Measurements from ENCODE around the gene SEM1. TPM values are rescaled to one million over a fixed set of nuclear protein-coding genes. Genes with fewer than 3 reads are reported as not detected.

SEM1 gene
- total RNA-seq, 1 experiment from 2014 or later: 116 TPM

GRCh38 chr7:96671854-96672253 is 37.8 kb downstream of the SEM1 start:
- Mint-ChIP-seq H3K36me3 (ENCODE audit: insufficient read depth, unreplicated experiment) (peaks cover 16% of the 10 kb centered on the region), H3K9me3 (ENCODE audit: unreplicated experiment) (no peaks in the 10 kb centered on the region), H3K4me1 (ENCODE audit: low read depth, unreplicated experiment) (no peaks in the 10 kb centered on the region), H3K4me3 (ENCODE audit: unreplicated experiment) (no peak overlapping the region), H3K27me3 (ENCODE audit: insufficient read depth, unreplicated experiment) (no peaks in the 10 kb centered on the region), H3K27ac (ENCODE audit: unreplicated experiment) (no peak overlapping the region)
- Histone ChIP-seq H3K27me3 (replicated peaks; ENCODE audit: control insufficient read depth, insufficient read depth, low read length) (no peaks in the 10 kb centered on the region), H3K9me3 (no peaks in the 10 kb centered on the region), H3K4me3 (ENCODE audit: low read depth, low read length) (no peak overlapping the region), H3K36me3 (ENCODE audit: control insufficient read depth, insufficient read depth, low read length) (no peaks in the 10 kb centered on the region), H3K4me1 (no peaks in the 10 kb centered on the region)
- CTCF ChIA-PET: no interaction called here
- no peak for DNase-seq
- BruUV-seq (replicated peaks): no TSS peak
- POLR2A ChIA-PET: no interaction called here
- TF ChIP-seq CTCF (IDR thresholded peaks at IDR 0.05; ENCODE audit: insufficient read depth in 1 of 2, low read depth in 1 of 2, low read length in 1 of 2, severe bottlenecking in 1 of 2, unreplicated experiment in 1 of 2): no peak
- intact Hi-C loops (cut with micrococcal nuclease; ENCODE audit: unreplicated experiment): no loop called here

- Mint-ChIP-seq H3K9me3 (ENCODE audit: unreplicated experiment) (no peaks in the 10 kb centered on the region), H3K27ac (ENCODE audit: unreplicated experiment) (no peak overlapping the region), H3K27me3 (ENCODE audit: insufficient read depth, unreplicated experiment) (no peaks in the 10 kb centered on the region), H3K4me3 (ENCODE audit: unreplicated experiment) (no peak overlapping the region), H3K36me3 (ENCODE audit: insufficient read depth, unreplicated experiment) (peaks cover 13% of the 10 kb centered on the region), H3K4me1 (ENCODE audit: low read depth, unreplicated experiment) (no peaks in the 10 kb centered on the region)
- ChIA-PET POLR2A (no interaction called here), CTCF (no interaction called here)
- no peak for TF ChIP-seq CTCF (IDR thresholded peaks at IDR 0.05; ENCODE audit: insufficient read depth in 1 of 2, low read depth in 1 of 2, low read length in 1 of 2, severe bottlenecking in 1 of 2, unreplicated experiment in 1 of 2)
- Histone ChIP-seq H3K4me3 (ENCODE audit: low read depth, low read length) (no peak overlapping the region), H3K36me3 (ENCODE audit: control insufficient read depth, insufficient read depth, low read length) (no peaks in the 10 kb centered on the region), H3K4me1 (no peaks in the 10 kb centered on the region), H3K27me3 (replicated peaks; ENCODE audit: control insufficient read depth, insufficient read depth, low read length) (no peaks in the 10 kb centered on the region), H3K9me3 (no peaks in the 10 kb centered on the region)
- DNase-seq: no peak
- no TSS peak for BruUV-seq (replicated peaks)
- intact Hi-C loops (cut with micrococcal nuclease; ENCODE audit: unreplicated experiment): no loop called here
Observed at GRCh38 chr7:96670338-96671289, 39.0 kb downstream of the SEM1 start.

GRCh38 chr7:96669812-96670211 is 39.8 kb downstream of the SEM1 start:
- Mint-ChIP-seq H3K4me3 (ENCODE audit: unreplicated experiment) (no peak overlapping the region), H3K27me3 (ENCODE audit: insufficient read depth, unreplicated experiment) (no peaks in the 10 kb centered on the region), H3K9me3 (ENCODE audit: unreplicated experiment) (no peaks in the 10 kb centered on the region), H3K4me1 (ENCODE audit: low read depth, unreplicated experiment) (no peaks in the 10 kb centered on the region), H3K36me3 (ENCODE audit: insufficient read depth, unreplicated experiment) (peaks cover 13% of the 10 kb centered on the region), H3K27ac (ENCODE audit: unreplicated experiment) (no peak overlapping the region)
- DNase-seq: no peak
- H3K27me3 ChIP-seq (replicated peaks; ENCODE audit: control insufficient read depth, insufficient read depth, low read length): no peaks in the 10 kb centered on the region
- H3K9me3 ChIP-seq: no peaks in the 10 kb centered on the region
- ChIA-PET CTCF (no interaction called here), POLR2A (no interaction called here)
- no peaks in the 10 kb centered on the region for H3K4me1 ChIP-seq
- H3K4me3 ChIP-seq (ENCODE audit: low read depth, low read length): no peak overlapping the region
- no TSS peak for BruUV-seq (replicated peaks)
- TF ChIP-seq CTCF (IDR thresholded peaks at IDR 0.05; ENCODE audit: insufficient read depth in 1 of 2, low read depth in 1 of 2, low read length in 1 of 2, severe bottlenecking in 1 of 2, unreplicated experiment in 1 of 2): no peak
- H3K36me3 ChIP-seq (ENCODE audit: control insufficient read depth, insufficient read depth, low read length): no peaks in the 10 kb centered on the region
- intact Hi-C loops (cut with micrococcal nuclease; ENCODE audit: unreplicated experiment): no loop called here
